ENCODE measurements around the gene GATA2.

DNA sequence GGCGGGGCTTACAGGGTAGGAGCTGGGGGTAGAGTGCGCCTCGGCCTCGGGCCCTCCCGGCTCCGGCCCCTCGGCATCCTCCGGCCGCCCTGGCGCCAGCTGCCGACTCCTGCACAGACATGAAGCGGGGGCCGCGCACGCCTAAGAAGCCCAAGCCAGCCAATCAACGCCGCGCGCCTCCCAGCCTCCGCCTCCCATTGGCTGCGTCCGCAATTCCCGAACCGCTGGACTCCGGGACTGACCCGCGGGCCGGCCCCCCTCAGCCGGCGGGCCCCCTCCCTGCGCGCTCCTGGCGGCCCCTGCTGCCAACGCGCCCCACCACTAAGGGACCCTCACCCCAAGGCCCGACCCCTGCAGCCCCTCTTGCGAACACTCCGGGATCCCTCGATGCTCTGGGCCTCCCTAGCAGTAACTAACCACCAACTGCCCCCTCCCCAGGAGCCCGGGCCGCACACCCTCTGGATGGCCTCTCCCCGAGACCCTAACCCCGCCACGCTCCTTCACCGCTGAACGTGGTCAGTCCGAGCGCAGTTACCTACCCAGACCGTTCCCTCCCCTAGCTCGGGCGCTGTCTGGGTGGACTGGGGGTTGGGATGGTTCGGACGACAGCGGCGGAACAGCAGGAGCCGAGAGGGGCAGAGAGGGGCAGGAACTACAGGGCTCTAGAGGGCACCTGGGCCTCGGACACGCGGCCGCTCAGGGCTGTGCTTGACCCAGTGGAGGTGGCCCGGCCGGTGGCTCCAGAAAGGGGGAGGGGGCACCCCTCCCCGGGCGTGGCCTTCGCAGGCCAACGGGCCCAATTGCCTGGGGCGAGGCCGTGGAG lies 5.0 kb downstream of the GATA2 start:
- TF ChIP-seq, protein P1, sequence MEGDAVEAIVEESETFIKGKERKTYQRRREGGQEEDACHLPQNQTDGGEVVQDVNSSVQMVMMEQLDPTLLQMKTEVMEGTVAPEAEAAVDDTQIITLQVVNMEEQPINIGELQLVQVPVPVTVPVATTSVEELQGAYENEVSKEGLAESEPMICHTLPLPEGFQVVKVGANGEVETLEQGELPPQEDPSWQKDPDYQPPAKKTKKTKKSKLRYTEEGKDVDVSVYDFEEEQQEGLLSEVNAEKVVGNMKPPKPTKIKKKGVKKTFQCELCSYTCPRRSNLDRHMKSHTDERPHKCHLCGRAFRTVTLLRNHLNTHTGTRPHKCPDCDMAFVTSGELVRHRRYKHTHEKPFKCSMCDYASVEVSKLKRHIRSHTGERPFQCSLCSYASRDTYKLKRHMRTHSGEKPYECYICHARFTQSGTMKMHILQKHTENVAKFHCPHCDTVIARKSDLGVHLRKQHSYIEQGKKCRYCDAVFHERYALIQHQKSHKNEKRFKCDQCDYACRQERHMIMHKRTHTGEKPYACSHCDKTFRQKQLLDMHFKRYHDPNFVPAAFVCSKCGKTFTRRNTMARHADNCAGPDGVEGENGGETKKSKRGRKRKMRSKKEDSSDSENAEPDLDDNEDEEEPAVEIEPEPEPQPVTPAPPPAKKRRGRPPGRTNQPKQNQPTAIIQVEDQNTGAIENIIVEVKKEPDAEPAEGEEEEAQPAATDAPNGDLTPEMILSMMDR (conservative IDR thresholded peaks at IDR 0.05; ENCODE audit: low read depth in 2 of 2): no peak
- TF ChIP-seq POLR2AphosphoS5 (IDR thresholded peaks at IDR 0.05; ENCODE audit: low read depth) (peak; percentile 23; the same call in 1 of the 2 replicates), EZH2 (IDR thresholded peaks at IDR 0.05; ENCODE audit: low read depth, unreplicated experiment) (peak; percentile 62), ZNF331 (CRISPR knock-in tag; IDR thresholded peaks at IDR 0.05; ENCODE audit: low read depth) (no peak), EZH2phosphoT487 (IDR thresholded peaks at IDR 0.05; ENCODE audit: unreplicated experiment) (peak; percentile 63), JUNB (IDR thresholded peaks at IDR 0.05; ENCODE audit: unreplicated experiment) (no peak), STAT1 (IDR thresholded peaks at IDR 0.05; ENCODE audit: unreplicated experiment) (no peak), CREB1 (CRISPR knock-in tag; IDR thresholded peaks at IDR 0.05; ENCODE audit: low read depth) (no peak), NANOG (IDR thresholded peaks at IDR 0.05; ENCODE audit: borderline replicate concordance) (no peak)
- TF ChIP-seq, protein P2, sequence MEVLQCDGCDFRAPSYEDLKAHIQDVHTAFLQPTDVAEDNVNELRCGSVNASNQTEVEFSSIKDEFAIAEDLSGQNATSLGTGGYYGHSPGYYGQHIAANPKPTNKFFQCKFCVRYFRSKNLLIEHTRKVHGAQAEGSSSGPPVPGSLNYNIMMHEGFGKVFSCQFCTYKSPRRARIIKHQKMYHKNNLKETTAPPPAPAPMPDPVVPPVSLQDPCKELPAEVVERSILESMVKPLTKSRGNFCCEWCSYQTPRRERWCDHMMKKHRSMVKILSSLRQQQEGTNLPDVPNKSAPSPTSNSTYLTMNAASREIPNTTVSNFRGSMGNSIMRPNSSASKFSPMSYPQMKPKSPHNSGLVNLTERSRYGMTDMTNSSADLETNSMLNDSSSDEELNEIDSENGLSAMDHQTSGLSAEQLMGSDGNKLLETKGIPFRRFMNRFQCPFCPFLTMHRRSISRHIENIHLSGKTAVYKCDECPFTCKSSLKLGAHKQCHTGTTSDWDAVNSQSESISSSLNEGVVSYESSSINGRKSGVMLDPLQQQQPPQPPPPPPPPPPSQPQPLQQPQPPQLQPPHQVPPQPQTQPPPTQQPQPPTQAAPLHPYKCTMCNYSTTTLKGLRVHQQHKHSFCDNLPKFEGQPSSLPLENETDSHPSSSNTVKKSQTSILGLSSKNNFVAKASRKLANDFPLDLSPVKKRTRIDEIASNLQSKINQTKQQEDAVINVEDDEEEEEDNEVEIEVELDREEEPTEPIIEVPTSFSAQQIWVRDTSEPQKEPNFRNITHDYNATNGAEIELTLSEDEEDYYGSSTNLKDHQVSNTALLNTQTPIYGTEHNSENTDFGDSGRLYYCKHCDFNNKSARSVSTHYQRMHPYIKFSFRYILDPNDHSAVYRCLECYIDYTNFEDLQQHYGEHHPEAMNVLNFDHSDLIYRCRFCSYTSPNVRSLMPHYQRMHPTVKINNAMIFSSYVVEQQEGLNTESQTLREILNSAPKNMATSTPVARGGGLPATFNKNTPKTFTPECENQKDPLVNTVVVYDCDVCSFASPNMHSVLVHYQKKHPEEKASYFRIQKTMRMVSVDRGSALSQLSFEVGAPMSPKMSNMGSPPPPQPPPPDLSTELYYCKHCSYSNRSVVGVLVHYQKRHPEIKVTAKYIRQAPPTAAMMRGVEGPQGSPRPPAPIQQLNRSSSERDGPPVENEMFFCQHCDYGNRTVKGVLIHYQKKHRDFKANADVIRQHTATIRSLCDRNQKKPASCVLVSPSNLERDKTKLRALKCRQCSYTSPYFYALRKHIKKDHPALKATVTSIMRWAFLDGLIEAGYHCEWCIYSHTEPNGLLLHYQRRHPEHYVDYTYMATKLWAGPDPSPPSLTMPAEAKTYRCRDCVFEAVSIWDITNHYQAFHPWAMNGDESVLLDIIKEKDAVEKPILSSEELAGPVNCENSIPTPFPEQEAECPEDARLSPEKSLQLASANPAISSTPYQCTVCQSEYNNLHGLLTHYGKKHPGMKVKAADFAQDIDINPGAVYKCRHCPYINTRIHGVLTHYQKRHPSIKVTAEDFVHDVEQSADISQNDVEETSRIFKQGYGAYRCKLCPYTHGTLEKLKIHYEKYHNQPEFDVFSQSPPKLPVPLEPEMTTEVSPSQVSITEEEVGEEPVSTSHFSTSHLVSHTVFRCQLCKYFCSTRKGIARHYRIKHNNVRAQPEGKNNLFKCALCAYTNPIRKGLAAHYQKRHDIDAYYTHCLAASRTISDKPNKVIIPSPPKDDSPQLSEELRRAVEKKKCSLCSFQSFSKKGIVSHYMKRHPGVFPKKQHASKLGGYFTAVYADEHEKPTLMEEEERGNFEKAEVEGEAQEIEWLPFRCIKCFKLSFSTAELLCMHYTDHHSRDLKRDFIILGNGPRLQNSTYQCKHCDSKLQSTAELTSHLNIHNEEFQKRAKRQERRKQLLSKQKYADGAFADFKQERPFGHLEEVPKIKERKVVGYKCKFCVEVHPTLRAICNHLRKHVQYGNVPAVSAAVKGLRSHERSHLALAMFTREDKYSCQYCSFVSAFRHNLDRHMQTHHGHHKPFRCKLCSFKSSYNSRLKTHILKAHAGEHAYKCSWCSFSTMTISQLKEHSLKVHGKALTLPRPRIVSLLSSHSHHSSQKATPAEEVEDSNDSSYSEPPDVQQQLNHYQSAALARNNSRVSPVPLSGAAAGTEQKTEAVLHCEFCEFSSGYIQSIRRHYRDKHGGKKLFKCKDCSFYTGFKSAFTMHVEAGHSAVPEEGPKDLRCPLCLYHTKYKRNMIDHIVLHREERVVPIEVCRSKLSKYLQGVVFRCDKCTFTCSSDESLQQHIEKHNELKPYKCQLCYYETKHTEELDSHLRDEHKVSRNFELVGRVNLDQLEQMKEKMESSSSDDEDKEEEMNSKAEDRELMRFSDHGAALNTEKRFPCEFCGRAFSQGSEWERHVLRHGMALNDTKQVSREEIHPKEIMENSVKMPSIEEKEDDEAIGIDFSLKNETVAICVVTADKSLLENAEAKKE (CRISPR knock-in tag; IDR thresholded peaks at IDR 0.05): no peak
- TF ChIP-seq, protein P3, sequence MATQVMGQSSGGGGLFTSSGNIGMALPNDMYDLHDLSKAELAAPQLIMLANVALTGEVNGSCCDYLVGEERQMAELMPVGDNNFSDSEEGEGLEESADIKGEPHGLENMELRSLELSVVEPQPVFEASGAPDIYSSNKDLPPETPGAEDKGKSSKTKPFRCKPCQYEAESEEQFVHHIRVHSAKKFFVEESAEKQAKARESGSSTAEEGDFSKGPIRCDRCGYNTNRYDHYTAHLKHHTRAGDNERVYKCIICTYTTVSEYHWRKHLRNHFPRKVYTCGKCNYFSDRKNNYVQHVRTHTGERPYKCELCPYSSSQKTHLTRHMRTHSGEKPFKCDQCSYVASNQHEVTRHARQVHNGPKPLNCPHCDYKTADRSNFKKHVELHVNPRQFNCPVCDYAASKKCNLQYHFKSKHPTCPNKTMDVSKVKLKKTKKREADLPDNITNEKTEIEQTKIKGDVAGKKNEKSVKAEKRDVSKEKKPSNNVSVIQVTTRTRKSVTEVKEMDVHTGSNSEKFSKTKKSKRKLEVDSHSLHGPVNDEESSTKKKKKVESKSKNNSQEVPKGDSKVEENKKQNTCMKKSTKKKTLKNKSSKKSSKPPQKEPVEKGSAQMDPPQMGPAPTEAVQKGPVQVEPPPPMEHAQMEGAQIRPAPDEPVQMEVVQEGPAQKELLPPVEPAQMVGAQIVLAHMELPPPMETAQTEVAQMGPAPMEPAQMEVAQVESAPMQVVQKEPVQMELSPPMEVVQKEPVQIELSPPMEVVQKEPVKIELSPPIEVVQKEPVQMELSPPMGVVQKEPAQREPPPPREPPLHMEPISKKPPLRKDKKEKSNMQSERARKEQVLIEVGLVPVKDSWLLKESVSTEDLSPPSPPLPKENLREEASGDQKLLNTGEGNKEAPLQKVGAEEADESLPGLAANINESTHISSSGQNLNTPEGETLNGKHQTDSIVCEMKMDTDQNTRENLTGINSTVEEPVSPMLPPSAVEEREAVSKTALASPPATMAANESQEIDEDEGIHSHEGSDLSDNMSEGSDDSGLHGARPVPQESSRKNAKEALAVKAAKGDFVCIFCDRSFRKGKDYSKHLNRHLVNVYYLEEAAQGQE (IDR thresholded peaks at IDR 0.05; ENCODE audit: unreplicated experiment): no peak

All from GM23338 (cell line).